ENCODE measurements around the gene PRSS1.
"Not testable (repeated sequence)": the region's sequence is repeated elsewhere in the genome, so short reads cannot be mapped to it uniquely, and the experiment has no call there.

The PRSS1 gene

GRCh38 chr7:142773937-142774744 is 24.9 kb downstream of the PRSS1 start:
- DNase-seq, result no peak

- DNase-seq, result no peak
Observed at GRCh38 chr7:142774826-142775225, 25.6 kb downstream of the PRSS1 start.

GRCh38 chr7:142775351-142776115 is 26.3 kb downstream of the PRSS1 start:
- not testable (repeated sequence) for DNase-seq

GRCh38 chr7:142776206-142776844 is 27.1 kb downstream of the PRSS1 start:
- no peak for DNase-seq

- DNase-seq, result not testable (repeated sequence)
Observed at GRCh38 chr7:142776845-142777225, 27.6 kb downstream of the PRSS1 start.

GRCh38 chr7:142777318-142777717 is 28.0 kb downstream of the PRSS1 start:
- DNase-seq, result no peak

GRCh38 chr7:142782922-142783900 is 33.9 kb downstream of the PRSS1 start:
- DNase-seq, result peak; percentile 91

- DNase-seq, result no peak
Observed at GRCh38 chr7:142784096-142784495, 34.8 kb downstream of the PRSS1 start.

GRCh38 chr7:142784716-142785115 is 35.4 kb downstream of the PRSS1 start:
- DNase-seq, result peak; percentile 73

GRCh38 chr7:142785841-142786250 is 36.6 kb downstream of the PRSS1 start:
- DNase-seq, result peak; percentile 90

GRCh38 chr7:142787034-142787768 is 37.9 kb downstream of the PRSS1 start:
- DNase-seq, result no peak

GRCh38 chr7:142787783-142788182 is 38.5 kb downstream of the PRSS1 start:
- no peak for DNase-seq

GRCh38 chr7:142788303-142789289 is 39.3 kb downstream of the PRSS1 start:
- DNase-seq, result no peak

GRCh38 chr7:142789441-142789840 is 40.2 kb downstream of the PRSS1 start:
- DNase-seq, result no peak

- DNase-seq, result no peak
Observed at GRCh38 chr7:142790056-142790455, 40.8 kb downstream of the PRSS1 start.

GRCh38 chr7:142790555-142790954 is 41.3 kb downstream of the PRSS1 start:
- no peak for DNase-seq

GRCh38 chr7:142791502-142791901 is 42.2 kb downstream of the PRSS1 start:
- DNase-seq, result no peak

- no peak for DNase-seq
Observed at GRCh38 chr7:142792129-142792528, 42.9 kb downstream of the PRSS1 start.

GRCh38 chr7:142792593-142792992 is 43.3 kb downstream of the PRSS1 start:
- DNase-seq, result no peak

GRCh38 chr7:142793156-142793555 is 43.9 kb downstream of the PRSS1 start:
- DNase-seq, result no peak

Measured in activated effector memory CD4-positive, alpha-beta T cell treated with anti-CD3 and anti-CD28 coated beads, Interleukin-2, amount 50 U/mL, for 16 hours (primary cell).